Muscle layer of duodenum (tissue), 2 donors: Measurements from ENCODE around the gene RUFY4.
"Not testable (repeated sequence)": the region's sequence is repeated elsewhere in the genome, so short reads cannot be mapped to it uniquely, and the experiment has no call there.

ENCODE experiments used
- H3K27ac ChIP-seq: one replicate; pipeline ENCODE4 v1.7.0; 2013; ENCODE audit warnings: mild to moderate bottlenecking, low read length
- H3K27me3 ChIP-seq: one replicate; pipeline ENCODE4 v1.7.0; 2013; ENCODE audit warnings: low read depth, mild to moderate bottlenecking, control low read depth, low read length
- H3K36me3 ChIP-seq, 2 donors: one replicate each; pipeline ENCODE4 v1.7.0; 2013; ENCODE audit warnings: low read length in 2 of 2, control low read depth in 1 of 2, mild to moderate bottlenecking in 1 of 2; ENCODE audit not compliant: insufficient read depth in 2 of 2, control insufficient read depth in 1 of 2
- H3K4me1 ChIP-seq, 2 donors: one replicate each; pipeline ENCODE4 v1.7.0; 2013; ENCODE audit warnings: low read length in 2 of 2, mild to moderate bottlenecking in 2 of 2, control low read depth in 1 of 2, moderate library complexity in 1 of 2; ENCODE audit not compliant: insufficient read depth in 2 of 2, control insufficient read depth in 1 of 2
- H3K4me3 ChIP-seq, 2 donors: one replicate each; pipeline ENCODE4 v1.7.0; 2013; ENCODE audit warnings: low read length in 2 of 2, low read depth in 1 of 2, mild to moderate bottlenecking in 1 of 2
- H3K9me3 ChIP-seq, 2 donors: one replicate each; pipeline ENCODE4 v1.7.0; 2013; ENCODE audit warnings: low read length in 2 of 2, control low read depth in 1 of 2, mild to moderate bottlenecking in 1 of 2; ENCODE audit not compliant: control insufficient read depth in 1 of 2
- donor health status: healthy.

Gene RUFY4

GRCh38 chr2:218044599-218044998, 24.5 kb upstream of the RUFY4 start:
- not testable (repeated sequence) for H3K9me3 ChIP-seq, H3K27ac ChIP-seq, H3K4me3 ChIP-seq, H3K4me1 ChIP-seq, H3K27me3 ChIP-seq, H3K36me3 ChIP-seq

GRCh38 chr2:218046238-218046637, 22.8 kb upstream of the RUFY4 start:
- peaks cover 0 to 11% of the 10 kb centered on the region in 2 donors for H3K9me3 ChIP-seq
- H3K4me1 ChIP-seq = no peaks in the 10 kb centered on the region
- no peaks in the 10 kb centered on the region for H3K27me3 ChIP-seq
- H3K4me3 ChIP-seq = no peak overlapping the region
- H3K36me3 ChIP-seq = no peaks in the 10 kb centered on the region
- H3K27ac ChIP-seq = no peak overlapping the region

- Histone ChIP-seq H3K4me1 (no peaks in the 10 kb centered on the region), H3K4me3 (no peak overlapping the region), H3K27me3 (no peaks in the 10 kb centered on the region), H3K36me3 (no peaks in the 10 kb centered on the region), H3K27ac (no peak overlapping the region), H3K9me3 (peaks cover 0 to 11% of the 10 kb centered on the region in 2 donors)
These were observed 21.4 kb upstream of the RUFY4 start for GRCh38 chr2:218047536-218048225.

- Histone ChIP-seq H3K27me3 (no peaks in the 10 kb centered on the region), H3K36me3 (no peaks in the 10 kb centered on the region), H3K4me1 (no peaks in the 10 kb centered on the region), H3K9me3 (peaks cover 0 to 11% of the 10 kb centered on the region in 2 donors), H3K4me3 (no peak overlapping the region), H3K27ac (no peak overlapping the region)
These were observed 17.1 kb upstream of the RUFY4 start for GRCh38 chr2:218051903-218052302.

- H3K9me3 ChIP-seq = no peaks in the 10 kb centered on the region
- H3K27me3 ChIP-seq = no peaks in the 10 kb centered on the region
- H3K4me1 ChIP-seq = no peaks in the 10 kb centered on the region
- no peak overlapping the region for H3K4me3 ChIP-seq
- H3K27ac ChIP-seq = no peak overlapping the region
- no peaks in the 10 kb centered on the region for H3K36me3 ChIP-seq
These were observed 9.8 kb upstream of the RUFY4 start for GRCh38 chr2:218059289-218059688.

- Histone ChIP-seq H3K27ac (no peak overlapping the region), H3K27me3 (no peaks in the 10 kb centered on the region)
These were observed 8.9 kb upstream of the RUFY4 start for GRCh38 chr2:218060118-218060517.

GRCh38 chr2:218060950-218061660, 7.9 kb upstream of the RUFY4 start:
- Histone ChIP-seq H3K9me3 (no peaks in the 10 kb centered on the region), H3K4me3 (no peak overlapping the region), H3K27ac (no peak overlapping the region), H3K4me1 (no peaks in the 10 kb centered on the region), H3K27me3 (no peaks in the 10 kb centered on the region), H3K36me3 (no peaks in the 10 kb centered on the region)

More at GRCh38 chr2:218060118-218060517, 8.9 kb upstream of the RUFY4 start:
- Histone ChIP-seq H3K4me3 (no peak overlapping the region), H3K9me3 (no peaks in the 10 kb centered on the region), H3K36me3 (no peaks in the 10 kb centered on the region), H3K4me1 (no peaks in the 10 kb centered on the region)

- Histone ChIP-seq H3K9me3 (no peaks in the 10 kb centered on the region), H3K4me1 (peaks cover 0 to 1% of the 10 kb centered on the region in 2 donors), H3K27me3 (peaks cover 7% of the 10 kb centered on the region), H3K4me3 (no peak overlapping the region), H3K27ac (no peak overlapping the region), H3K36me3 (no peaks in the 10 kb centered on the region)
These were observed 5.6 kb upstream of the RUFY4 start for GRCh38 chr2:218063486-218063885.

GRCh38 chr2:218063896-218064295, 5.2 kb upstream of the RUFY4 start:
- Histone ChIP-seq H3K9me3 (no peaks in the 10 kb centered on the region), H3K4me3 (no peak overlapping the region), H3K27ac (no peak overlapping the region), H3K36me3 (no peaks in the 10 kb centered on the region), H3K4me1 (peaks cover 0 to 5% of the 10 kb centered on the region in 2 donors), H3K27me3 (peaks cover 9% of the 10 kb centered on the region)

- Histone ChIP-seq H3K4me3 (no peak overlapping the region), H3K27ac (no peak overlapping the region), H3K9me3 (no peaks in the 10 kb centered on the region), H3K4me1 (peaks cover 0 to 8% of the 10 kb centered on the region in 2 donors), H3K36me3 (no peaks in the 10 kb centered on the region), H3K27me3 (peaks cover 9% of the 10 kb centered on the region)
These were observed 3.6 kb upstream of the RUFY4 start for GRCh38 chr2:218065239-218066006.

- Histone ChIP-seq H3K4me1 (peaks cover 0 to 8% of the 10 kb centered on the region in 2 donors), H3K27me3 (peaks cover 9% of the 10 kb centered on the region), H3K36me3 (no peaks in the 10 kb centered on the region), H3K9me3 (no peaks in the 10 kb centered on the region), H3K27ac (no peak overlapping the region), H3K4me3 (no peak overlapping the region)
These were observed 2.0 kb upstream of the RUFY4 start for GRCh38 chr2:218066926-218067515.
